Stimulated activated CD8-positive, alpha-beta memory T cell treated with anti-CD3 and anti-CD28 coated beads, Interleukin-15, amount 100 ng/mL, for 4 hours (primary cell): ENCODE data around the gene TMEM59L.
A peak's percentile ranks its signal among the peaks of the same experiment; 100 is the strongest.
"Not testable (repeated sequence)": the region's sequence is repeated elsewhere in the genome, so short reads cannot be mapped to it uniquely, and the experiment has no call there.

Experiments used
- DNase-seq, 2 donors: peaks; one replicate each; pipeline ENCODE4 v3.0.0-alpha.2; 2020; ENCODE audit warnings: low read depth in 2 of 2

The TMEM59L gene

GRCh38 chr19:18594096-18594823 lies 18.4 kb upstream of the TMEM59L start:
- peak; percentile 51 to 57 for DNase-seq

- DNase-seq, result no peak
Measured at GRCh38 chr19:18594824-18595373, 17.8 kb upstream of the TMEM59L start.

GRCh38 chr19:18595475-18595874 lies 17.2 kb upstream of the TMEM59L start:
- DNase-seq, result no peak

- DNase-seq, result no peak
Measured at GRCh38 chr19:18596752-18597157, 15.9 kb upstream of the TMEM59L start.

- DNase-seq, result no peak
Measured at GRCh38 chr19:18597809-18598660, 14.6 kb upstream of the TMEM59L start.

- DNase-seq, result no peak
Measured at GRCh38 chr19:18599485-18599884, 13.2 kb upstream of the TMEM59L start.

GRCh38 chr19:18600692-18601397 lies 11.8 kb upstream of the TMEM59L start:
- DNase-seq, result not testable (repeated sequence)

- no peak for DNase-seq
Measured at GRCh38 chr19:18601875-18602274, 10.8 kb upstream of the TMEM59L start.

GRCh38 chr19:18603255-18603957 lies 9.3 kb upstream of the TMEM59L start:
- no peak for DNase-seq

GRCh38 chr19:18603958-18604819 lies 8.5 kb upstream of the TMEM59L start:
- no peak for DNase-seq

GRCh38 chr19:18604820-18605159 lies 7.9 kb upstream of the TMEM59L start:
- DNase-seq, result no peak

- no peak for DNase-seq
Measured at GRCh38 chr19:18605196-18605545, 7.5 kb upstream of the TMEM59L start.

- DNase-seq, result no peak
Measured at GRCh38 chr19:18605546-18606280, 7.0 kb upstream of the TMEM59L start.

- no peak for DNase-seq
Measured at GRCh38 chr19:18606281-18607225, 6.1 kb upstream of the TMEM59L start, which contains the start of gene CRLF1. Gene CRLF1 (minus strand): TSS chr19:18606799. CDS start chr19:18606656, 143 bp downstream.

- DNase-seq, result no peak
Measured at GRCh38 chr19:18607226-18608101, 5.2 kb upstream of the TMEM59L start.

- no peak for DNase-seq
Measured at GRCh38 chr19:18608102-18608804, 4.4 kb upstream of the TMEM59L start.
